CD4-positive, alpha-beta T cell treated with Interferon gamma for 1 hour (primary cell): ENCODE data around the gene AFF3.

Experiments
- DNase-seq: peaks from one replicate; pipeline ENCODE4 v3.0.0-alpha.2; 2020

AFF3 gene

DNA sequence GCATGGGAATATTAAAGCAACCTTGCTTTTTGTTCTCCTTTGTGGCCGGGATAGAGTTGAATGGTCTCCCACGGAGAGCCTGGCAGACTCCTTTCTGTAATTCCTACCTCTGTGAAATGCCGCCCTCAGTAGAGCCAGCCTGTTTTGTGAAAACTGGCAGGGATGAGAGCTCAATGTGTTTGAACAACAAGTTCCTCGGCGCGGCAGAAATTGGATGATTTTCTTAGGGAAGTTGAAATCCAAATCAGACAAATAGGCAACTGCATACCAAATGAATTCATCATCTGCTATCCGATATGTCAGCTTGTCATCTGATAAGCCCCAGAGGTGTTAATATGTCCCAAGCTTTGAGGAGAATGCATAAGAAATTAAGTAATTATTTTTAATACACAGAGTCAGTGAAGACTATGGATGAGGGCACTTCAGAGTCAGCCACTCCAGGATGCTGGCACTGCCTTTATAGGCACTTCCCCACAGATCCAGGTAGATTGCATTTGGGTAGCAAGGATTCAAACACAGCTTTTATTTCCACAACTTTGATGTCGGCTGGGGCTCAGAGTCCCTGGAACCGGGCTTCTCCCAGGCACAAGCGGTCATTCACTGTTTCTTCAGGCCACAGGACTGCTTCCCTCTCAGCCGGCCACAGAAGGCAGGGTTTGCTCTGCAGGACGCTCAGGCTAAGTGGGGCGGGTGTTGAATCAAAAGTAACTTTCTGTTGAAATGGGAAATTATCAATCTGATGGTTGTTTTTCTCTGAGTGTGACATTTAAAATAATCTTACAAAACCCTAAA lies 569.8 kb downstream of the AFF3 start:
- no peak for DNase-seq

GRCh38 chr2:99571954-99572353 lies 570.4 kb downstream of the AFF3 start:
- DNase-seq, result no peak

DNA sequence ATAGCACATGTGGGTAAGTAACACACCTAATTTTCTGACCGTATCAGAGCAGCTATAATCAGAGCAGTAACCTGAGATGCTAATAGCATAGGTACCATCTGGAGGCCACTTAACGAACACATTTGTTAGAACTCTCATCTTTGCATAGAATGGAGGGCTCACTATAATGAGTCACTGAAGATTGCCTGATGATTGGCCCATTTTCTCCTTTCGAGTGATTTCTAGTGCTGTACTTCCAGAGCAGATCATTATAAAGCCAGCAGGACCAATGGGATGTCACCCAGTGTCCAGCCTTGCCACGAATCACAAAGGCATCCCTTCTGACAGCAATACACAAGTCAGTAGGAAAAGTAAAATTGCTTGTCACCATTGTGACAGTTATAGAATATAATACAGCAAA lies 570.9 kb downstream of the AFF3 start:
- no peak for DNase-seq

- DNase-seq, result no peak
Observed at GRCh38 chr2:99571021-99571420, 571.4 kb downstream of the AFF3 start.

DNA sequence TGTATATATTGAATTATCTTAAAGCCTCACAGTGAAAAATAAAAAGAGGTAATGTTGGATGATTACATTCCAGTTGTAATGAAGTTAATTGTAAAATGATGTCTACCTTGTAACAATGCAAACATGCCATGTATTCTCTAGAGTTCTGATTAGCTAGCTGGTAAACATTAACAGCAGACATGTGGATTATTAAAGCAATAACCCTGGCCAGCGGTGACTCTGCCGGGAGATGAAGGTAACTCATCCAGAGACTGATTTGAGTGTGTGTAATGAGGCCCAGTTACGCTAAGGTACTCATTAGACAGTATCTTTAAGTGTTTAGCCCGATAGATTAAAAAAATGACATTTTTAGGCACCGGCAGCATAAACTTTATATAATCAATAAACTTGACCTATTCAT lies 573.0 kb downstream of the AFF3 start:
- DNase-seq, result no peak

- DNase-seq, result no peak
Observed at GRCh38 chr2:99565227-99565626, 577.2 kb downstream of the AFF3 start.

DNA sequence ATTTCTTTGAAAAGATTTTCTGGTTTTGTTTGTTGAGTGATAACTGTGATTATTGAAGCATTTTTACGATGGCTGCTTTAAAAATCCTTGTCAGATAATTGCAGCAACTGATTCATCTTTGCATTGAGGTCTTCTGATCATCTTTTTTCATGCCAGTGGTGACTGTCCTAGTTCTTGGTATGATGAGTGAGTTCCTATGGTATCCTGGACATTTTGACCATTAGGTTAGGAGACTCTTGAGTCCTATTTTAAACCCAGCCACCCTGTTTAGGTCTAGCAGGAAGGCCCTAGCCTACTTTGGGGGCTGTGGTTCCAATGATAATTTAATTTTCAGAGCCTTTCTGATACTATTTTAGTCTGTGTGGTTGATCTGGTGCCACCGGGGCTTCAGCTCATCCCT lies 579.9 kb downstream of the AFF3 start:
- DNase-seq, result no peak

- no peak for DNase-seq
Observed at GRCh38 chr2:99561804-99562203, 580.6 kb downstream of the AFF3 start.

DNA sequence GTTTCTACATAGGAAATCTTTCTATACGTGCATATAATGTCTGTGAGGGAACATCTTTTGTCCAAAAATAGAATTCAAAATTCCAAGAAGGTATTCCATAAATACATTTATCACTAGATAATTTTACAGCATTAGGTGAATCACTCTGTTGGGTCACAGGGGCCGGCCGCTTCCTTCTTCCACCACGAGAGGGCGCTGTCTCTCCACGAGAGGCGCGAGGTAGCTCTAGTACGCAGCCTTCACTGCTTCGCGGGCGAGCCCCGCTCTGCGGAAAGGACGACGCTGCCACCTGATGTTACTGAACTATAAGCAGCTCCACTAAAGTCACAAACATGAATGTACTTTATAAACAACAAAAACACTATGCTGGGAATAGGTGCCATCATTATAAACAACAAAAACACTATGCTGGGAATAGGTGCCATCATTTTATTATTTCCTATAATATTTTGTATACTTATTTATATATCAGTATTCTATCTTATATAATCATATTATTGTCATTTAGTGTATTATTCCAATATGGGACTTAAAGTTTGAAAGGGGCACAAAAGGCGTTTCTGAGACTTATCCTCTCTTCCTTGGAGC lies 583.2 kb downstream of the AFF3 start:
- DNase-seq, result peak; percentile 72

GRCh38 chr2:99555404-99555803 lies 587.0 kb downstream of the AFF3 start:
- DNase-seq, result no peak

DNA sequence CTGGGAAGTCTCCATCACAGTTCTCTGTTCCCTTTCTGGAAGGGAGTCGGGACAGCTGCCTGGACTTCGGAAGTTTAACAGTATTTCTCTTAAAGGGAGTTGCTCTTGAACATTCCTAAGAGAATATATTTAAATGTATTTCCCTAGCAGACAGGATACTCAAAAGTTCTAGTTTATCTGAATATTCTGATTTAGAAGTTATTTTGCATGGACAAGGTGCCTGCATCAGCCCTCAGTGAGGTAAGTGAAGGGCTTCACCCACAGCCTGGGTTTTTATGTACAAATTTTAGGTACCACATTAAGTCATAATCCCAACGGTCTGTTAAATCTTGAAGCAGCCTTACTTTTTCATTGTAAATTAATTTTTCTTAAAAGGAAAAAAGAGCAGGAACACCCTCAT lies 587.5 kb downstream of the AFF3 start:
- DNase-seq, result no peak

- DNase-seq, result no peak
Observed at GRCh38 chr2:99554238-99554637, 588.2 kb downstream of the AFF3 start.

DNA sequence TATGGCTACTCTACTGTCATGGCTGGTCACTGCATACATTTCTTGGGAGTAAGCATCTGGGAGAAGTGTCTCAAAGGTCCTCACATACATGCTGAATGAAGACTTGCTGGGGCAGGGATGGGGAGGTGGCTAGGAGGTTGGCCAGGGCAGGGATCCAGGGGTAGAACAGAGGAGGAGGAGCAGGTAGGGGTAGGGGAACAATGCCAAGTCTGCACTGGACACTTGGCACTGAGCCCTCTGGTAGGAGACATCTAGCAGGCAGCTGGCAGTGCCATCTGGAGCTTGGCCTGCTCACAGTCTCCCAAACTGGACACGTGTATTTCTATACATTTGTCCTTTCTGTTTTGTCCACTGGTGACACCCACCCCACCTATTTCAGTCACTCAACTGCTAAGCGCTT lies 589.9 kb downstream of the AFF3 start:
- DNase-seq, result no peak

GRCh38 chr2:99550368-99550767 lies 592.0 kb downstream of the AFF3 start:
- no peak for DNase-seq

GRCh38 chr2:99545604-99546003 lies 596.8 kb downstream of the AFF3 start:
- no peak for DNase-seq

- no peak for DNase-seq
Observed at GRCh38 chr2:99545066-99545465, 597.3 kb downstream of the AFF3 start.

DNA sequence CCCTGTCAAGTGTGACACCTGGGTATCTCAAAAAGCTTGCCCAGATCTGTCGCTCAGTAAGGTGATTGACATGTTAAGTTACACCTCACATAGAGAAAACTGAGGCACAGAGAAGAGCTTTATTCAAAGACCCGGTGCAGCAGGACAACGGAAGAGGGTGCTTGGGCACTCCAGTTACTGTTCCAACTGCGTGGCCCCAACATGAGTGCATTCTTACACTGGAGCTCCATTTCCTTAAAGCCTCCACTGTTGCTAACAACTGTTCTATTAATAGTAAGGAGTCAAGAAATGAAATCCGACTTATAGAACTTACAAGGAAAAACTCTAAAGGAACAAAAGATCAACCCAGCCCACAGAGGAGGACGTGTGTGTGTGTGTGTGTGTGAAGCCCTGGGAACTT lies 597.8 kb downstream of the AFF3 start:
- no peak for DNase-seq

GRCh38 chr2:99543247-99543646 lies 599.1 kb downstream of the AFF3 start:
- no peak for DNase-seq

- DNase-seq, result no peak
Observed at GRCh38 chr2:99537910-99538485, 604.4 kb downstream of the AFF3 start.

GRCh38 chr2:99524056-99524455 lies 618.3 kb downstream of the AFF3 start:
- DNase-seq, result no peak

DNA sequence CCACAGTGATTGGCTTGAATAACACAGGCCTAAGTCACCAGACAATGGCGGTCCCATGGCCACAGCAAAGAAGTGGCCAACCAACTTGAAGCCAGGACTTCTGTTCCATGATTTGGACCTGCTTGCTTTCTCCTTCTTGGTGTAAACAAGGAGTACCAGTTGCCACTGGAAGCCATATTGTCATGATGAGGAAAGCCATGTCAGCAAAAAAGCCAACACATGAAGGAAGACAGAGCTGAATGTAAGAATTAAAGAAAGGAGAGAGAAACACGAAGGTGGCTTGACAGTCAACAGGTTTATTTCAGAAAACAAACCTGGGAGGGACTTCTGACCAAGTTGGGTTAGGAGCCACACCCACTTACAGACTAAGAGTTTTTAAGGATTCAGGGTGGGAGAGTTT lies 620.2 kb downstream of the AFF3 start:
- DNase-seq, result no peak

GRCh38 chr2:99520813-99521212 lies 621.6 kb downstream of the AFF3 start:
- no peak for DNase-seq

DNA sequence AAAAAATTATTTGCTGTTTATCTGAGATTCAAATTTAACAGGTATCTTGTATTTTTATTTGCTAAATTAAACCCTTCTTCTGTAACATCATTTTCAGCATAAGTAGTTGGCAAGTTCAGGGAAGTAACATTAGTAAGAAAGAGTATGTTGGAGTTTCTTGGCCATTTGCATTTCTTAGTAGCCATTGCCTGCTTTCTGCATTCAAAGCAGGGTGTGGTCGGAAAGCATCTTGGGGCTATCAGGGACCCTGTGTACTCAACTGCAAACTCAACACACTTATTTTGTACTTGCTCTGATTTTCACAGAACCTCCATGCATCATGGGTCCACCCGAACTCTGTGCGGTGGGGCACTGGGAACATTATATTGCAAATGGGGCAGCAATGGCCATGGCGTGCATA lies 622.2 kb downstream of the AFF3 start:
- no peak for DNase-seq

DNA sequence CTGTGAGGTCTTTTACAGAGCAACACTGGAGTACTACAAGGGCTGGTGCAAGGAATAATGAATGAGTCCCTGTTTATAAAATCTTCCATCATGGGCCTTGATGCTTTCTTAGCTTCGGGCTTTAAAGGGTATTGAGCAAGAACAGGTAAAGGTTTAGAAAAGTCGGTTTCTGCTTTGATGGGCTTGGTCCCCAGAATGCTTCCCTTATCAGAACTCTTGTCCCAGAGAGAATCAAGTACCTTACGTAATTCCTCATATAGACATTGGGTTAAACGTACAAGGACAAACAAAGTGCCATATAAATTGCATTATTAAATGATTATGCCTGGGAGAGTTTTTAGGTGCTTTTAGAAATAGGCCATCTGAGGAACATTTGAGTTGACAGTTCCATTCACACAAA lies 628.0 kb downstream of the AFF3 start:
- no peak for DNase-seq

DNA sequence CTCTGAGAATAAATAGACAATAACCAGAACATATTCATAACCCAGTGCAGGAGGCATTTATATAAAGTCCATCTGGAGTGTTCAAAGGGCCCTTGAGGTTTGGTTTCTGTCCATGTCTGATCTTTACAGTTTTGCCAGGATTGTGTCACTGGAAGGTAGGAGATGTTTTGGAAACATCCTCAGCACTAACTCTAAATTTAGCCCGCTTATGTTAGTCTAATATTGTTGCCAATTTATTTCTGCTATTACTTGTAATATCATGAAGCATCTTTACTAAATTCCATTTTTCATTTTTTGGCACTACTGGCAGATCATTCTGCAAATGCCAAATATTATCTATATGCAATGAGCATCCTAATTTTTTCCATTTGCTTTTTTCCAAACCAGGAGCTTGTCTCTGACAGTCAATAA lies 630.2 kb downstream of the AFF3 start:
- DNase-seq, result no peak
